GM13977 (cell line): Measurements from ENCODE around the gene NEAT1.
A peak's percentile ranks its signal among the peaks of the same experiment; 100 is the strongest.

Experiments
- DNase-seq: peaks from one replicate; pipeline ENCODE4 v3.0.0; 2012; ENCODE audit warnings: low spot score
- in situ Hi-C: fragments of 300-500 bp; cut with MboI; formaldehyde crosslinking; loops from one replicate; pipeline ENCODE4 v1.12.0; 2022; ENCODE audit warnings: low sequenced_read_pairs, low pct_unique_long_range_greater_than_20kb, mixed read lengths, inconsistent platforms; ENCODE audit not compliant: unreplicated experiment
- TF ChIP-seq, protein P1 (sequence below): IDR thresholded peaks from 2 replicates; pipeline ENCODE4 v1.5.1; 2012; ENCODE audit warnings: mild to moderate bottlenecking, control low read depth; ENCODE audit not compliant: insufficient read depth; ENCODE audit errors: extremely low read depth, missing control alignments

The NEAT1 gene

DNA sequence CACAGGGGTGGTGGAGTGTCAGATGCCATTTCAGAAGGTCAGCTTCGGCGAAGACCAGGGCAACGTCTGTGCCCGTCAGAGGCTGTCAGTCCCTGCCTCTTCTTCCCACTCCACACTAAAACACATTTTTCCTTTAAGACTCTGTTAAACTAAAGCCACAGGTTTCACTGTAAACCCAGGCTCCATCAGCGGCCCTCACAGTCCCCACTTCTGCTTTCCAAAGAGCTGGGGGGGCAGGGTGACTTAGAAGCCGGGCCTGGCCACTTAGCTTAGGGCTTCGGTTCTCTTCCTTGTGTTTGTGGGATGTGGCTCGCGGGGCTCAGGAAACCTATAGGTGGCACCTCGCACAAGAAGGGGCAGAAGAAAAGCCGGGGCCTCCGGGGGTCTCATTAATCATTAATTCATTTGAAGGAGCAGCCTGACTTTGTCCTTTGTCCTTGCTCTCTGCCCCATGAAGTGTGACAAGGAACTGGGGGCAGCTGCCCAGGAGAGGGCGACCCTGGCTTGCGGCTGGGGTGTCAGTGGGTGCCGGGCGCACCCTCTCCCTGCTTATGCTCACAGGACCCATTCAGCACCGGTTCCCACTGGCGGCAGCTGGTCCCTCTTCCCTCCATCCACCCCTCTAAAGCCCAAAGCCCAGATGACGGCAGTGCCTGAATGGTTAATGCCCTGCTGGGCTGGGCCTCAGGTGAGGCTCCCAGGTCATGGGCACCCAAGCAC is 44.2 kb upstream of the NEAT1 start:
- no peak for DNase-seq
- TF ChIP-seq, protein P1, sequence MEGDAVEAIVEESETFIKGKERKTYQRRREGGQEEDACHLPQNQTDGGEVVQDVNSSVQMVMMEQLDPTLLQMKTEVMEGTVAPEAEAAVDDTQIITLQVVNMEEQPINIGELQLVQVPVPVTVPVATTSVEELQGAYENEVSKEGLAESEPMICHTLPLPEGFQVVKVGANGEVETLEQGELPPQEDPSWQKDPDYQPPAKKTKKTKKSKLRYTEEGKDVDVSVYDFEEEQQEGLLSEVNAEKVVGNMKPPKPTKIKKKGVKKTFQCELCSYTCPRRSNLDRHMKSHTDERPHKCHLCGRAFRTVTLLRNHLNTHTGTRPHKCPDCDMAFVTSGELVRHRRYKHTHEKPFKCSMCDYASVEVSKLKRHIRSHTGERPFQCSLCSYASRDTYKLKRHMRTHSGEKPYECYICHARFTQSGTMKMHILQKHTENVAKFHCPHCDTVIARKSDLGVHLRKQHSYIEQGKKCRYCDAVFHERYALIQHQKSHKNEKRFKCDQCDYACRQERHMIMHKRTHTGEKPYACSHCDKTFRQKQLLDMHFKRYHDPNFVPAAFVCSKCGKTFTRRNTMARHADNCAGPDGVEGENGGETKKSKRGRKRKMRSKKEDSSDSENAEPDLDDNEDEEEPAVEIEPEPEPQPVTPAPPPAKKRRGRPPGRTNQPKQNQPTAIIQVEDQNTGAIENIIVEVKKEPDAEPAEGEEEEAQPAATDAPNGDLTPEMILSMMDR: peak; percentile 17
- in situ Hi-C loops: no loop called here

DNA sequence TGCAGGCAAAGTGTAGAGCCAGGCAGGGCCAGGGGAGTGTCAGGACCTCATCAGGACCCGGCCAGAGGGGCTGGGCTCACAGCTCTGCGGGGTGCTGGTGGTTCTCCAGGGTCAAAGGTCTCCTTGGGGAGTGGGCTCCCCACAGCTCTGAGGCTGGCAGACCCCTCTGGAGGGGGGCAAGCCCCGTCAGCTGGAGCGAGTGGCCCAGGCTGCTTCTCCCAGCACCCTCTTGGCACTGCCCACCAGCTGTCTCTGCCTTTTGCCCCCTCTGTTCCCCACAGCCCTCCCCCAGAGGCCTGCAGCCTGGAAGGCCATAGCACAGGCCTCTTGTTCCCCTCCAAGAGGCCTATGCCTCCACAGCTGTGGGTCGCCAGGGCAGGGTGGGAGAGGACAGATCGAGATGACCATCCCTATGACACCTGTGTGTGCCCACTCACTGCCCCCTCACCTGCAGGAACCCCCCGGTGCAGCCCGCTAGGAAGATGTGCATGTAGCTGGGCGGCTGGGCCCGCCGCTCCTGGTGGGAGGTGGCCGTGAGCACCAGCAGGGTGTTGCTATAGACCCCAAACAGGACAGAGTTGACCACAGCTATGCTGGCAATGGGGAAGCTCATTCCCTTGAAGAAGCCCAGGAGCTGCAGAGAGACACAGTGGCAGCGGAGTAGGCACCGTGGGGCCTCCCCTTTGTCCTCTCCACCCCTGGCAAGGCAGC is 43.5 kb upstream of the NEAT1 start:
- in situ Hi-C loops: no loop called here
- TF ChIP-seq, protein P1: no peak
- no peak for DNase-seq

GRCh38 chr11:65379698-65380459 is 42.7 kb upstream of the NEAT1 start:
- TF ChIP-seq, protein P1: no peak
- in situ Hi-C loops: no loop called here
- DNase-seq: no peak

DNA sequence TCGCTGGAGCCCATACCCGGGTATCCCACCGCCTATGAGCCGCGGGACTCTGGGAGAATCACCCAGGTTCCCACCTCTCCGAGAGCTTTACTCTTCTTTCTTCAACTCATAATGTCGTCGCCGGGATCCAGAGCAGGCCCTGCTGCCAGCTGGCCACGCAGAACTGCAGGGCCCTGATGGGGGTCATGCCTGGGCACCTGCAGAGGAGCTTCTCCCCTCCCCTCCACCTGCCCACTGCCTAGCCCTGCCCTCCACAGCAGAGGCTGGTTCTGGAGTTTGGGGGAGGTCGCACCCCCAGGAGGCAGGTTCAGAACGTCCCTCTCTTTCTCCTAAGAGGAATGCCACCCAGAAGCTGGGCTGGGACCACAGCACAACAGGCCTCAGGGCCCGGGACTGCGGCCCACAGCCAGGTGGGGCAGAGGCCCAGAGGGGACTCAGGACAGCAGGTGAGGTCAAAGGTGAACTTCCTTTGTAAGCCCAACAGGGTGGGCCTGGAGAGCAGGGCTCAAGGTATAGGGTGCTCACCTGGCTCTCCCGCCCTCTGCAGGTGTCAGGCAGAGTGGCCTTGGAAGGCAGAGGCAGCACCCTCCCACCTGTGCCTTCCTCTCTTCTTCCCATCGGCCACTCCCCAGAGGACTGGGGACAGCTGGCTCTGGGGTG is 42.0 kb upstream of the NEAT1 start:
- in situ Hi-C loops: no loop called here
- TF ChIP-seq, protein P1: no peak
- DNase-seq: no peak

DNA sequence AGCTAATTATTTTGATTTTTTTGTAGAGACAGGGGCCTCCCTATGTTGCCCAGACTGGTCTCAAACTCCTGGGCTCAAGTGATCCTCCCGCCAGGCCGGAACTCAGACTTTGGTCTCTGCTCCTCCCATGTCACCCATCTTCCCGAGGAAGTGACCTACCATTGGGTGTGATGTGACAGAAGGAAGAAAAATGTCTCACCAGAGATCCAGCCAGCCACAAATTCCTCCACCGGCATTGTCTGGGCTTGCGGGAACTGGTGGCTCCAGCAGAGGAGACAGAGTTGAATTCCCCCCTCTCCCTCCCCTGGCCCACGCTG is 40.9 kb upstream of the NEAT1 start:
- DNase-seq: no peak
- in situ Hi-C loops: no loop called here
- TF ChIP-seq, protein P1: no peak
